Measurements from ENCODE around the gene FBXO46. TPM values are rescaled to one million over a fixed set of nuclear protein-coding genes. Genes with fewer than 3 reads are reported as not detected.

FBXO46 gene
- total and polyA plus RNA-seq, 2 of the 13 experiments (the other 11 are each of a cell fraction or from before 2014, with no cell fraction given) = 6.2 to 6.4 TPM

- TF ChIP-seq ZNF496 (CRISPR knock-in tag; IDR thresholded peaks at IDR 0.05; ENCODE audit: insufficient replicate concordance) = no peak
- TF ChIP-seq CBFB (CRISPR knock-in tag; IDR thresholded peaks at IDR 0.05) = no peak; the same call in 1 of the 2 replicates
- TF ChIP-seq MEF2D (CRISPR knock-in tag; IDR thresholded peaks at IDR 0.05) = peak; percentile 80
- peak; percentile 91 for TF ChIP-seq POLR2G (IDR thresholded peaks at IDR 0.05; ENCODE audit: low read depth, low read length)
- peak; percentile 58 for TF ChIP-seq HNF1B (CRISPR knock-in tag; IDR thresholded peaks at IDR 0.05)
- TF ChIP-seq ATF7-NPFF (CRISPR knock-in tag; IDR thresholded peaks at IDR 0.05; ENCODE audit: low read depth) = no peak
- TF ChIP-seq, protein P1, sequence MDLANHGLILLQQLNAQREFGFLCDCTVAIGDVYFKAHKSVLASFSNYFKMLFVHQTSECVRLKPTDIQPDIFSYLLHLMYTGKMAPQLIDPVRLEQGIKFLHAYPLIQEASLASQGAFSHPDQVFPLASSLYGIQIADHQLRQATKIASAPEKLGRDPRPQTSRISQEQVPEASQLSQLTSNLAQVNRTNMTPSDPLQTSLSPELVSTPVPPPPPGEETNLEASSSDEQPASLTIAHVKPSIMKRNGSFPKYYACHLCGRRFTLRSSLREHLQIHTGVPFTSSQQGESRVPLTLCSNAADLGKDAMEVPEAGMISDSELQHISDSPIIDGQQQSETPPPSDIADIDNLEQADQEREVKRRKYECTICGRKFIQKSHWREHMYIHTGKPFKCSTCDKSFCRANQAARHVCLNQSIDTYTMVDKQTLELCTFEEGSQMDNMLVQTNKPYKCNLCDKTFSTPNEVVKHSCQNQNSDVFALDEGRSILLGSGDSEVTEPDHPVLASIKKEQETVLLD (CRISPR knock-in tag; IDR thresholded peaks at IDR 0.05; ENCODE audit: low read depth) = peak; percentile 68; the same call in 1 of the 2 replicates
- no peak for TF ChIP-seq ZNF180 (CRISPR knock-in tag; IDR thresholded peaks at IDR 0.05; ENCODE audit: borderline replicate concordance, low read depth)
- TF ChIP-seq ZNF451 (CRISPR knock-in tag; IDR thresholded peaks at IDR 0.05) = peak; percentile 74
- peak; percentile 60 for TF ChIP-seq ZMYM4 (CRISPR knock-in tag; IDR thresholded peaks at IDR 0.05)
- no peak for TF ChIP-seq ZNF383 (CRISPR knock-in tag; IDR thresholded peaks at IDR 0.05; ENCODE audit: borderline replicate concordance)
- TF ChIP-seq CREM (IDR thresholded peaks at IDR 0.05) = peak; percentile 50; the same call in 1 of the 2 replicates
- no peak for TF ChIP-seq CREM (CRISPR knock-in tag; IDR thresholded peaks at IDR 0.05)
- no peak for TF ChIP-seq SKIL (CRISPR knock-in tag; IDR thresholded peaks at IDR 0.05; ENCODE audit: borderline replicate concordance)
- TF ChIP-seq ZNF782 (CRISPR knock-in tag; IDR thresholded peaks at IDR 0.05; ENCODE audit: borderline replicate concordance) = peak; percentile 92
- TF ChIP-seq, protein P2, sequence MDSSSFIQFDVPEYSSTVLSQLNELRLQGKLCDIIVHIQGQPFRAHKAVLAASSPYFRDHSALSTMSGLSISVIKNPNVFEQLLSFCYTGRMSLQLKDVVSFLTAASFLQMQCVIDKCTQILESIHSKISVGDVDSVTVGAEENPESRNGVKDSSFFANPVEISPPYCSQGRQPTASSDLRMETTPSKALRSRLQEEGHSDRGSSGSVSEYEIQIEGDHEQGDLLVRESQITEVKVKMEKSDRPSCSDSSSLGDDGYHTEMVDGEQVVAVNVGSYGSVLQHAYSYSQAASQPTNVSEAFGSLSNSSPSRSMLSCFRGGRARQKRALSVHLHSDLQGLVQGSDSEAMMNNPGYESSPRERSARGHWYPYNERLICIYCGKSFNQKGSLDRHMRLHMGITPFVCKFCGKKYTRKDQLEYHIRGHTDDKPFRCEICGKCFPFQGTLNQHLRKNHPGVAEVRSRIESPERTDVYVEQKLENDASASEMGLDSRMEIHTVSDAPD (CRISPR knock-in tag; IDR thresholded peaks at IDR 0.05) = no peak
- no peak for TF ChIP-seq ZNF333 (CRISPR knock-in tag; IDR thresholded peaks at IDR 0.05; ENCODE audit: borderline replicate concordance)
- no peak for TF ChIP-seq ZFAT (CRISPR knock-in tag; conservative IDR thresholded peaks at IDR 0.05)
- no peak for TF ChIP-seq ZNF777 (CRISPR knock-in tag; IDR thresholded peaks at IDR 0.05)
- no peak for TF ChIP-seq TCF7 (IDR thresholded peaks at IDR 0.05; ENCODE audit: low read depth)
- 0 out of 2 replicates have a peak, but pooled peaks have one; percentile 41 for TF ChIP-seq ZNF12 (CRISPR knock-in tag; IDR thresholded peaks at IDR 0.05)
- no peak for TF ChIP-seq RFX1 (IDR thresholded peaks at IDR 0.05)
Observed at GRCh38 chr19:45770192-45771101, 39.8 kb upstream of the FBXO46 start (continued).
